Renal pelvis (tissue), 4 donors: Measurements from ENCODE around the gene DDX24. TPM values are rescaled to one million over a fixed set of nuclear protein-coding genes. Genes with fewer than 3 reads are reported as not detected.
A peak's percentile ranks its signal among the peaks of the same experiment; 100 is the strongest.
"Not testable (repeated sequence)": the region's sequence is repeated elsewhere in the genome, so short reads cannot be mapped to it uniquely, and the experiment has no call there.

ENCODE experiments used
- DNase-seq: peaks from one replicate; pipeline ENCODE4 v3.0.0-alpha.2; 2013
- polyA plus RNA-seq, 3 donors: library from polyadenylated mRNA; unstranded; fragments of 120-200 nt; gene quantifications; one replicate each; pipeline ENCODE4 v1.2.1, GENCODE V29; 2013; ENCODE audit not compliant: insufficient read length in 3 of 3

DDX24 gene
- polyA plus RNA-seq, 3 donors = 143 to 172 (median 170) TPM

DNA sequence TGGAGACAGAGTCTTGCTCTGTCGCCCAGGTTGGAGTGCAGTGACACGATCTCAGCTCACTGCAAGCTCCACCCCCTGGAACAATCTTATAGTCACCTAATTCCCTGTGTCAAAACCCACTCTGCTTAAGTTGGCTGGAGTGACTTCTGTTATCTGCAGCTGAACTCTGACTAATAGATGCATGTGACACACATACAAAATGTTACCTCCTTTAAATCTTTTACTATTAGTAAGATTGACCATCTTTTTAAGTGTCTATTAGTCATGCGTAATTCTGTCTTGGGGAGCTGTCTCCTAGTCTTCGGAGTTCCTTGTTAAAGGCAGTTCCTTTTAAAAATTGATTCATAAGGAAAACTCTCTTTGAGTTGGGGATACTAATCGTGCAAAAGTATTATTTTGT lies 7.5 kb upstream of the DDX24 start:
- DNase-seq = no peak

DNA sequence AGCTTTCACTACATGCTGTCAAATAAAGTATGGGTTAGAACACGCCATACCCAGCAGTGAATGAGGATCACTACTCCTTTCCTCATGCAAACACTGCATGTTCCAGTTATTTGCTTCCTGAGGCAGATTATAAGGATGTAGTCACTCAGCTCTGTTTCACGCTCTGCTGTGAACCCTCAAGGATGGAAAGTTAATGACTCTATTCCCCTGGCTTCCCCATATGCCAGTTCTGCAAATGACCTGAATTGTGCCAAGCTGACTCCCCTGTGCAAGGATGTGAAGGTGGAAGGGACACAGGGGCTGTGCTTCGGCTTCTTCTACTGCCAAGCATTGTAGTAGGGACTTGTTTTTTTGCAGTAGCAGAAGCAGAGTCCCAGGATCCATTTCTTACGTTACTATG lies 6.9 kb upstream of the DDX24 start:
- DNase-seq = no peak

DNA sequence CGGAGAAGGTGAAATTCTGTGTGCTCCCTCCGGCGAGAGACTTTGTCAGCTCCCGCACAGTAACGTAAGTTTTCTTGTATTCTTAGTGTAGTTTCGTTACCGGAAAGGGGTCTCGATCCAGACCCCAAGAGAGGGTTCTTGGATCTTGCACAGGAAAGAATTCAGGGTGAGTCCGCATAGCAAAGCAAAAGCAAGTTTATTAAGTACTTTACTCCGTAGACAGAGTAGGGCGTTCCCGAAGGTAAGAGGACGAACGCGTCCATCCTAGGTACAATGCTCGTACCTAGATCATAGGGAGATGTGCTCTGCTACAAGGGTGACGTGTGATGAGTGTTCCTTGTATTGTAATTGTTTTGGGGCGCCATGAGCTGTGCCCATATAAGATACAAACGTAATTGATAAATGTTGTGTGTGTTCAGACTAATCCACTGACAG lies 401 bp upstream of the DDX24 start:
- DNase-seq = no peak

DNA sequence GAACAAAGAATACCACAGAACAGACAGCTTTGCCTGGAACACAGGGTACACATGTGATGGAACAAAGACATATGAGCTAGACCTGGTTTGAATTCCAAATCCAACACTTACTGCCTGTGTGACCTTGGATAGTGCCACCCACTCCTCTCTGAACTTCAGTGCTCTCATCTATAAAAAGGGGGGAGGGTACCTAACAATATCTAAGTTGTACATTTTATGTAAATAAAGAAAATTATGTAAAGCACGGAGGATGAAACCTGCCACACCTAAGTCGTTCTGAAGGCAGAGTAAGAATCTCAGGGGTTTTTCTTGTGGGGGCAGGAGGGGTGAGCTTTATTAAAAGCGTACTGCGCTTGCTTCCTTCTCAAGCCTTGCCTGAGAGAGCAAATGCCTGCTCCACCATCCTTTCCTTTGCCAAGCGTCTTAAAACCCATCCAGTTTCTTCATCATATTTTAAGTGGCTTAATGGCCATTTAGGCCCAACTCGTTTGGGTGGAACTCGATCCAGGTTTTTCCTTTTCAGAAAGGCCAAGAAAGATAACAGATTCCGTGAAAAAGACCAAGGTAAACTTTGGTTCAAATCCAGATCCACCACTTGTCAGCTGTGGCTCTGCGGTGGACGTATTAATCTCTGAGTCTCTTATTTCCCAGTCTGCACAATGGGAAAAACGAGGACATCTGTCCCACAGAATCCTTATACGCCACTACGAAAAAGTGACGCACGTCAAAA lies 946 bp downstream of the DDX24 start:
- DNase-seq = no peak

DNA sequence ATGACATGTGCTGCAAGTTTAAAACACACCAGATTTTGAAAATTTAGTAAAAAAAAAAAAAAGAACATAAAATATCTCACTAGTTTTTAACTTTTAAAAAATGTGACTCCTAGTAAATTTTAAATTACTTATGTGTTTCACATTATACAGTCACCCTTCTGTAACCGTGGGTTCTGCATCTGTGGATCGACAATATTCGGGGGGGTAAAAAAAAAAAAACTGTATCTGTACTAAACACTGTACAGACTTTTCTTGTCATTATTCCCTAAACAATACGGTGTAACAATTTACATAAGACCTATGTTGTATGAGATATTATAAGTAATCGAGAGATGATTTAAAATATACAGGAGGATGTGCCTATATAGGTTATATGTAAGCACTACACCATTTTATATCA lies 3.2 kb downstream of the DDX24 start:
- DNase-seq = no peak

DNA sequence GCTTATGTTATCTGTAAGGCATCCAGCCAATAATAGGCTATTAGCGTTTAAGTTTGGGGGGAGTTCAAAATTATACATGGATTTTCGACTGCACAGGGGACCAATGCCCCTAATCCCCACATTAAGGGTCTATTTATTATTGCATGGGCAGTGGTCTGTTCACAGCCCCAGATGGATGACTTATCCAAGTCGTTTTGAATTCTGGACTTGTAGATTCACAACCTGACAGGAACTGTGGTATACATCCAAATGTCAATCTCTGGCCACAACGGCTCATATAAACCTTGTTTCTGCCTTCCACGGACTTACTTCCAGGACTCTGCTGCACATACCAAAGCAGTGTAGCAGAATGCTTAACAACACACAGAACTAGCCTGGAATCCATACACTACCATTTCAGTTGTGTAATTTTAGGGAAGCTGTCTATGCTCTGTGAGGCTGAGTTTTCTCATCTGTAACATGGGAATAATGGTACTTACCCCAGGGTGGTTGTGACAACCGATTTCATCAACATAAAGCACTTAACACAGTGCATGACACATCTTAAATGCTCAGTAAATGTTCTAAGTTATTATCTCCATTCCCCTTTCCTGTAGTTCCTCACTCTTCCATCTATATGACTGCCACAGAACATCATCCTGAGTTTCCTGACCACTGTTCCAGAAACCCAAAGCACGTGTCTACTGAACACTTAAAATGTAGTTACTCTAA lies 3.7 kb downstream of the DDX24 start:
- DNase-seq = no peak

DNA sequence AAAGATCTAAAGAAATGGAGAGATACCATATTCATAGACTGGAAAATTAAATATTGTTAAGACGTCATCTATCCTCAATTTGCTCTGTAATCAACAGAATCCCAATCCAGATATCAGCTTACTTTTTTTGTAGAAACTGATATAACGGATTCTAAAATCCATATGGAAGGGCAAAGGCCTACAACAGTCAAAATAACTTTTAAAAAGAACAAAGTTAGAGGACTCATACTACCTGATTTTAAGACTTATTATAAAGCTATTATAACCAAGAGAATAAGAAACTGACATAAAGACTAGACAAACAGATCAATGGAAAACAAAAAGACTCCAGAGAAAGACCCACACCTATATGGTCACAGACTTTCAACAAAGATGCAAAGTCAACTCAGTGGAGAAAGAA lies 6.0 kb downstream of the DDX24 start:
- no peak for DNase-seq

DNA sequence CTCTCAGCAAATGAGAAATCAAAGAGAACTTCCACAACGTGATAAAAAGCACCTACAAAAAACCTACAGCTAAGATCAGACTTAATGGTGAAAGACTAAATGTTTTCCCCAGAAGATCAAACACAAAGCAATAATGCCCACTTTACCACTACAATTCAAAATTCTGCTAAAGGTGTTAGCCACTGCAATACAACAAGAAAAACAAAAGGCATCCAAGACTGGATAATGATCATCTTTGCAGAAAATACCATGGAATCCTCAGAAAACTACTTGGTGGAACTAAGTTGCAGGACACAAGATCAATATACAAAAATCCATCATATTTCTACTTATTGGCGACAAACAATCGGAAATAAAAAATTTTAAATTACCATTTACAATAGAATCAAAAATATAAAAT lies 6.5 kb downstream of the DDX24 start:
- DNase-seq = no peak

DNA sequence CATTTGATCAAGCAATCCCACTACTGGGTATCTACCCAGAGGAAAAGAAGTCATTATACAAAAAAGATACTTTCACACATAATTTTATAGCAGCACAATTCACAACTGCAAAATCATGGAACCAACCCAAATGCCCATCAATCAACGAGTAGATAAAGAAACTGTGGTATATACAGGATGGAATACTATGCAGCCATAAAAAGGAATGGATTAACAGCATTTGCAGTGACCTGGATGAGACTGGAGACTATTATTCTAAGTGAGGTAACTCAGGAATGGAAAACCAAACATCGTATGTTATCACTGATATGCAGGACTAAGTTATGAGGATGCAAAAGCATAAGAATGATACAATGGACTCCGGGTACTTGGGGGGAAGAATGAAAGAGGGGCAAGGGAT lies 8.9 kb downstream of the DDX24 start:
- not testable (repeated sequence) for DNase-seq

DNA sequence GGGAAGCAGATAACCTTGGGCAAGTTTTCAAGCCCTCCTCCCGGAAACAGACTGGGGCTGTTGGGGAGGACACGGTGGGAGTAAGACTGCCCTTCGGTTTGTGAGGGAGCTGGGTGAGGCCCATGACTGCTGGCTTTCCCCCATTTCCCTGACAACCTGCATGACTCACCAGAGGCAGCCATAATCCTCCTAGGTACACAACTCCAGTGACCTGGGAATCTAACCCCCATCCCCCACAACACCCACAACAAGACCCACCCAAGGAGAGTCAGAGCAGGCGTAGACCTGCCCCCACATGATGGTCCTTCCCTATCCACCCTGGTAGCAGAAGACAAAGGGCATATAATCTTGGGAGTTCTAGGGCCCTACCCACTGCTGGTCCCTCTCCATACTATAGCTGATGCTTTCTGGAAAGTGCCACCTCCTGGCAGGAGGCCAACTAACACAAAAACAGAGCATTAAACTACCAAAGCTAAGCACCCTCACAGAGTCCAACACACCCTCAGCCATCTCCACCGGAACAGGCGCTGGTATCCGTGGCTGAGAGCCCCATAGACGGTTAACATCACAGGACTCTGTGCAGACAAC lies 14.8 kb downstream of the DDX24 start:
- DNase-seq = no peak

DNA sequence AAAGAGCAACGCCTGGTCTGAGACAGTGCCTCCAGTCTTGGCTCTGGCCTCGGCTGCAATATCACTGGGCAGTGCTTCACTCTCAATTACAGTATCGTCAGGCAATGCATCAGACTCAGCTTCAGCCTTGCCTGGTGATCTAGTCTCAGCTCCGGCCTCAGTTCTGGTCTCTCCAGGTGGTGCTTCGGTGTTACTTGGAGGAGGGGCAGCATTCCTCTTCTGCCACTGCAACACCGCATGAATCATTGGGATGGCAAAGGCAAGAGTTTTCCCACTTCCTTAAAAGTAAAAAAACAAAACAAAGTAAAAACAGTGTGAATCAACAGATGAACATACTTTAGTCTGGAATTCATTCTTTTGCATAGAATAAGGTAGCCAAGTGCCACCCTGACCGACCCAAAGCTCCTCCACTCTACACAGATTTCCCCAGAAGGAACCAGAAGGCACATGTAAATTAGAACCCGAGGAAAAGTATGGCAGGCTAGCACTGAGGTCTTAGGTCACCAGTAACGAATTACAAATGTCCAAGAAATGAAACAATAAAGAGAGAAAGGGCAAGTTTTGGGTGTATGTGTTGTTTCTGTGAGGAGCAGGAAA lies 18.6 kb downstream of the DDX24 start:
- DNase-seq = no peak

DNA sequence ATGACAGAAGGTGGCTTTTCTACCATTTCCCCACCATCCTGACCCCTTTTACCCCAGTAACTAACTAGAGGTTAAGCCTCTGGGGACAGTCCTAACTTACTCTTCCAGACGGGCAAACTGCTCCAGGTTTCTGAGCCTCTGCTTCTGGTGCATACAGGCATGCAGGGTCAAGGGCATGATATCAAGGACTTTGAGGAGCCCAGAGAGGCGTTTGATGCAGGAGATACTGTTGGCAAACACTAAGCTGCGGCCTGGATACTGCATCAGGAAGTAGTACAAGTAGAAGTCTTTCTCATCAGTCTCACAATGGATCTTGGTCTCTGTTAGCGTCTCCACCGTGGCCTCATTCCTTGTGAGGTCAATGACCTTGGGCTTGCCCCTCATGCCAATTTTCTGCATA lies 21.0 kb downstream of the DDX24 start:
- no peak for DNase-seq

DNA sequence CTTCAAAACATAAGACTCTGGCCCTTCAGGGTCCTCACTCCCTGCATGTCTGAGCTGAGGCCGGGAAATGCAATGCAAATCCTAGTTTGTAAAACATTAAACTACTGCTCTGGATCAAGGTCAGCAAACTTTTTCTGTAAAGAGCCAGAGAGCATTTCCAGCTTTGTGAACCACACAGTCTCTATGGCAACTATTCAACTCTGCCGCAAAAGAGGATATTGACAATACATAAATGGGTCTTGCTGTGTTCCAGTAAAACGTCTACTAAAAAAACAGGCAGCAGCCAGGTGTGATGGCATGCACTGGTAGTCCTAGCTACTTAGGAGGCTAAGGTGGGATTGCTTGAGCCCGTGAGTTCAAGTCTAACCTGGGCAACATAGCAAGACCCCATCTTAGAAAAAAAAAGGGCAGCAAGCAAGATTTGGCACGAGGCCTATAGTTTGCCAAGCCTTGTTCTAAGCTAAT lies 22.3 kb downstream of the DDX24 start:
- no peak for DNase-seq

DNA sequence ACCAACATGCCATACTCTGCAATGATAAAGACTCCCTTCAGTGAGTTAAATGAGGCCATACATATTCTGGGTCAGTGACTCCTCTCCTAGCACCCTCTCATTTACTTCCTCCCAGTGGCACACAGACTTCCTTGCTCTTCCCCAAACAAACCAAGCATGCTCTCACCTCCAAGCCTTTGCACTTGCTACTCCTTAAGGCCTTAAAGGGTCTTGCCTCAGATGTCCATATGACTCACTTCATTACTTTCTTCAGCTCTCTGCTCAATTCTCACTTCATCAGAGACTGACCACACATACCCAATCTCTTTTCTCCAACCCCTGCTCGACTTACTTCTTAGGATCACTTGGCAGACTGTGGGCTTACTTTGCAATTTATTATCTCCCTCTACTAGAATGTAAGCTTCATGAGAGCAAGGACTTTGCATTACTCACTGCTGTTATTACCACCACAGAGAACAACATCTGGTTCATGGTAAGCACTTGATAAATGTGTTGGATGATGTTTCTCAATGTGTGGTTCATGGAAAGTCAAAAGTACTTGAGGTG lies 22.8 kb downstream of the DDX24 start:
- no peak for DNase-seq

DNA sequence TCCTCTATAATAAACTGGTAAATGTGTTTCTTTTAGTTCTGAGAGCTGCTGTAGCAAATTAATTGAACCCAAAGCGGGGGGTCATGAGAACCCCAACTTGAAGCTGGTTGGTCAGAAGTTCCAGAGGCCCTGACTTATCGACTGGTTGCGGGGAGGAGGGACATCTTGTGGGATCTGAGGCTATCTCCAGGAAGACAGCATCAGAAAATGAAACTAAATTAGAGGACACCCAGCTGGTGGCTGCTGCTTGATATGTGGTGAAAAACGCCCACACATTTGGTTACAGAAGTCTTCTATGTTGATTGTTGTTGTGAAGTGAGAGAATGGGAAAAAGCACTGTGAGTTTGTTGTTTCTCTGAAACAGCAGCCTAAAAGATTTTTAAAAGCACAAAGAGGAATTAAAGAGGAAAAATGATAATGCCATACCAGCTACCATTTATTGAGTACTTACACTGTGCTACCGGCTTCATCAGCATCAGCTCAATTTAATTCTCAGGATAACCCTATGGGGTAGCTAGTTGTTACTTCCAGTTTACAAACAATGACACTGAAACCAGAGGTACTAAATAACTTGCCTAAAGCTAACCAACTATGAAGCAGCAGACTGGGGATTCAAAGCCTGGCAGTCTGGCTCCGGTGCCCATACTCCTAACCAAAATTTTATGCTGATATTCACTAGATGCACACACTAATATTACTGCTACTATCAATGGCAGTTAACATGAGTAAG lies 24.3 kb downstream of the DDX24 start:
- peak; percentile 42 for DNase-seq

DNA sequence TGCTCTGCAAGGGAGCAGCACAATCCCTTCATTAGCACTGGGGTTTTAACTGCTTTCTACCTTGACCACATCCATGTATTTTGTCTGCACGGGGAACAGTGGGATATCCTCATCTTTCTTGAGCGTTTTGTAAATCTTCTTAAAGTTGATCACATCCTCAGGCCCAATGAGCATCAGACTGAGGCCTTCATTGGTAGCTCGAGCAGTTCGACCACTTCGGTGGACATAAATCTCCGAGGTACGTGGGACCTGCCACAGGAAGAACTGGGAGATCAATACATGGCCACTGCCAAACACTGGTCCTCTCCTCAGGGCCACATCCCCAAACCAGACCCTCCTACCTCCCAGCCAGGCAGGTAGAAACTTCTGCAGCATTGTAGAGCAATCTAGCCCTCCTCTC lies 26.1 kb downstream of the DDX24 start:
- DNase-seq = no peak

DNA sequence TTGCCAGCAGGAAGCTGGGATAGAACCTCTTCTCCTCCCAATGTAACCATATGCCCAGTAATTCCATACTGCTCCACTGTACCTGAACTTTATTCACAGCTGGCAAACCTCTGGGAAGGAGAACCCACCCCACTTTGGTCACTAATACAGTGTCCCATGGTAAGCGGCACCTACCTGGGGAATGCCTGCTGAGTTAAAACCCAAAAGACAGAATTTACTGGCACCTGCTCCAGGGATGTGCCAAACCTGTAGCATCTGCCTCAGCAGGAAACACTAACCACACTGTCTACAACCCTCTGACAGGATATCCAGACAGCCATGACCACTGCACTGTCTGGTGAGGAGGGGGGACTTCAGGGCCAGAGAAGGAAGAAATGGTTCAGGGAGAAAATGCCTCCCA lies 26.6 kb downstream of the DDX24 start:
- no peak for DNase-seq

DNA sequence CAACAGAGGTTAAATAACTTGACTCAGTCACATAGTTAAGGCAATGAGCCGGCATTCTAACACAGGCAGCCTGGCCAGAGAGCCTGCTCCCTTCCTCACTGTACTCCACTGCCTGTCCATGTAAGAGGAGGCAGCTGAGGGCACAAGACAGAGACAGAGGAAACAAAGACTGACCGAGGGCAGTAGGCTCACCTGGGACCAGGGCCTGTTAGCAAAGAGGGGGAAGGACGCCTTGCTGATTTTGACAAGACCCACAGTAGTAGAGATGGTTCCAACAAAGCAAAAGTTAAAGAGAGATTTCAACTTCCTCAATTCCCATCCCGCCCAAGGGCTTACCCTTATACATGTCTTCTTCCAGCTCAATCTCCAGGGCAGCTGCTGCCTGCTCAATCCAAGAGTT lies 28.3 kb downstream of the DDX24 start:
- DNase-seq = no peak

DNA sequence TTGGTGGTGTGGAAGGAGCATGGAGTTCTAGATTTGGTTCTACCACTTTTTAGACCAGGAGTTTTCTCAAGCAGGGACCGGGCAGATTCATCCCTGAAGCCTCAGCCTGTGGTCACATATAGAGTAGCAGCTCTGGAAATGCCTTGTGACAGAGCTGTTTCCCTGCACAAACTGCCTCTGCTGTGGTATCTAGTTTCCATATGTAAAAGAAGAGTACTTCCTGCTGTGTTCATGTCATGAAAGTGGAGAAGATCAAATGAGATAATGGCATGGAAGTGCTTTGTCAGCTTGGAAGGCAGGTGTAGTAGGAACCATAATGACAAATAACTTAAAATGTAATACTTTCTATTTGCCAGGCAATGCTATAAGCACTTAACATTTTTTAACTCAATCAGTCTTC lies 28.8 kb downstream of the DDX24 start:
- no peak for DNase-seq

DNA sequence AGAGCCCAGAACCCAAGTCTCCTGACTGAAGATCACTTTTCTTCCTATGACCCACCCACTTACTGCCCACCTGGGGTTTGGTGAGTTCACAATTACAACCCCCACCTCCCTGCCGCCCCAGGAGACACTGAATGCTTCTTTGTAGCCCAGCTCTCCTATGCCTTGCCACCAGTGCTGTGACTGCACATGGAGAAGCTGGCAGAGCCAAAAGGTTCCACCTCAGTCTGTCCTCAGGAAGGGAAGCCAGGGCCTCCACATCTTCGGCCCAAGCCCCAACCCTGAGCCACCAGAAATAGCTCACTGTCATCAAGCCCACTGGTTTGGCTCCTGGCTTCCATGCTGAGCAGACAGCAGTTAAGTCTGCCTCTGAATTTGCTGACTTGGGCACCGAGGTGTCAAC lies 29.2 kb downstream of the DDX24 start:
- no peak for DNase-seq

DNA sequence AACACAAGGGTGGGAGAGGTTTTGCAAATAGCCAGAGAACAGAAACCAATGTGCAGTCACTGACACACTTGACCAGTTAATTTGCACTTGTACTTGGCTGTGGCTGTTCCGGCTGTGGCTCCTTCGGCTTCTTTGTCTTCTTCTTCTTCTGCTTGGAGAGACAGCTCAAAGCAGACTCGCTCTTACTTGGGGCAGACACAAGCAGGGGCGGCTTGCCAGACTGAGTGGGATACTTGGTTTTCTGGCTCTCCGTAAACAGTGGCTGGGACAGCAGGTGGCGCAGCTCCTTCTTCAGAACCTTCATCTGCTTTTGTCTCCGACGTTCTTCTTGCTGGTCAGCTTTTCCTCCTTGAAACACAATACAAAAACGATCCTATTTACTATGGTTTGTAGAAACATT lies 29.9 kb downstream of the DDX24 start:
- DNase-seq = no peak
